Retinal pigment epithelial cell (primary cell): ENCODE data around the gene ACBD6.

Experiments
- DNase-seq: peaks from one replicate; pipeline ENCODE4 v3.0.0-alpha.2; 2010; ENCODE audit warnings: low read depth
- H3K4me3 ChIP-seq: 2 replicates; pipeline ENCODE4 v1.5.1; 2011; ENCODE audit warnings: mild to moderate bottlenecking, low read length, control low read depth, moderate library complexity
- CTCF ChIP-seq: conservative IDR thresholded peaks from 2 replicates; pipeline ENCODE4 v1.5.1; 2011; ENCODE audit warnings: low read depth, low read length, control low read depth, inconsistent platforms

Gene ACBD6

GRCh38 chr1:180287988-180288705 is 214.2 kb downstream of the ACBD6 start:
- no peak for DNase-seq
- no peak overlapping the region for H3K4me3 ChIP-seq
- no peak for TF ChIP-seq CTCF

GRCh38 chr1:180286417-180286816 is 216.0 kb downstream of the ACBD6 start:
- H3K4me3 ChIP-seq: no peak overlapping the region
- TF ChIP-seq CTCF: no peak
- DNase-seq: no peak

GRCh38 chr1:180283098-180283497 is 219.3 kb downstream of the ACBD6 start:
- H3K4me3 ChIP-seq: no peak overlapping the region
- TF ChIP-seq CTCF: no peak
- DNase-seq: no peak

- H3K4me3 ChIP-seq: no peak overlapping the region
- DNase-seq: no peak
- no peak for TF ChIP-seq CTCF
These were observed 219.9 kb downstream of the ACBD6 start for GRCh38 chr1:180282401-180283044.

GRCh38 chr1:180281490-180281889 is 220.9 kb downstream of the ACBD6 start:
- no peak overlapping the region for H3K4me3 ChIP-seq
- no peak for DNase-seq
- TF ChIP-seq CTCF: no peak

GRCh38 chr1:180280617-180281016 is 221.8 kb downstream of the ACBD6 start:
- H3K4me3 ChIP-seq: no peak overlapping the region
- no peak for DNase-seq
- no peak for TF ChIP-seq CTCF

GRCh38 chr1:180279651-180280050 is 222.7 kb downstream of the ACBD6 start:
- TF ChIP-seq CTCF: no peak
- no peak for DNase-seq
- H3K4me3 ChIP-seq: no peak overlapping the region
